MCF 10A (cell line): ENCODE data around the gene ICAM2. TPM values are rescaled to one million over a fixed set of nuclear protein-coding genes. Genes with fewer than 3 reads are reported as not detected.

Experiments used
- BruUV-seq: library from RNA; stranded (reverse); fragments of 400-500 nt; replicated peaks from 2 replicates; lab custom pipeline; 2021; lab: Mats Ljungman, UMichigan
- CTCF ChIA-PET: fragments of 300-600 bp; sonication (Branson Sonifier 250); formaldehyde crosslinking; extraction: SDS; loops from one replicate; lab custom pipeline; 2021; ENCODE audit warnings: antibody characterized with exemption, inconsistent platforms; lab: Yijun Ruan, JAX
- POLR2A ChIA-PET: fragments of 300-600, 350-650 bp; sonication (Branson Sonifier 250); formaldehyde crosslinking; extraction: SDS; loops from one replicate; lab custom pipeline; 2020; ENCODE audit warnings: antibody characterized with exemption, inconsistent platforms; lab: Yijun Ruan, JAX
- DNase-seq: peaks from one replicate; pipeline ENCODE4 v3.0.0-alpha.2; 2018; ENCODE audit not compliant: unreplicated experiment
- H3K27ac Mint-ChIP-seq: one replicate; pipeline ENCODE4 v1.8.0; 2022; ENCODE audit warnings: mild to moderate bottlenecking, low read depth, mixed read lengths; ENCODE audit not compliant: unreplicated experiment
- H3K27me3 Mint-ChIP-seq: one replicate; pipeline ENCODE4 v1.8.0; 2022; ENCODE audit warnings: mixed read lengths; ENCODE audit not compliant: insufficient read depth, unreplicated experiment
- H3K36me3 Mint-ChIP-seq: one replicate; pipeline ENCODE4 v1.8.0; 2022; ENCODE audit warnings: mild to moderate bottlenecking, moderate library complexity, mixed read lengths; ENCODE audit not compliant: insufficient read depth, unreplicated experiment
- H3K4me1 Mint-ChIP-seq: one replicate; pipeline ENCODE4 v1.8.0; 2022; ENCODE audit warnings: mixed read lengths; ENCODE audit not compliant: insufficient read depth, unreplicated experiment
- H3K4me3 Mint-ChIP-seq: one replicate; pipeline ENCODE4 v1.8.0; 2022; ENCODE audit warnings: mild to moderate bottlenecking, moderate library complexity, mixed read lengths; ENCODE audit not compliant: unreplicated experiment
- H3K9me3 Mint-ChIP-seq: one replicate; pipeline ENCODE4 v1.8.0; 2022; ENCODE audit warnings: mixed read lengths; ENCODE audit not compliant: unreplicated experiment
- CTCF ChIP-seq: fragments of 200-600 bp; IDR thresholded peaks from one replicate; pipeline ENCODE4 v1.8.0; 2022; ENCODE audit warnings: antibody characterized with exemption, mild to moderate bottlenecking; ENCODE audit not compliant: unreplicated experiment
- intact Hi-C: fragments of 100-400 bp; cut with micrococcal nuclease; formaldehyde crosslinking; loops from 2 replicates; pipeline ENCODE4 v1.14.1; 2022
- total RNA-seq: library from RNA; stranded (reverse); gene quantifications from 2 replicates; pipeline ENCODE4 v1.2.3, GENCODE V29; 2022

The ICAM2 gene
- total RNA-seq, 1 experiment from 2014 or later = not detected

DNA sequence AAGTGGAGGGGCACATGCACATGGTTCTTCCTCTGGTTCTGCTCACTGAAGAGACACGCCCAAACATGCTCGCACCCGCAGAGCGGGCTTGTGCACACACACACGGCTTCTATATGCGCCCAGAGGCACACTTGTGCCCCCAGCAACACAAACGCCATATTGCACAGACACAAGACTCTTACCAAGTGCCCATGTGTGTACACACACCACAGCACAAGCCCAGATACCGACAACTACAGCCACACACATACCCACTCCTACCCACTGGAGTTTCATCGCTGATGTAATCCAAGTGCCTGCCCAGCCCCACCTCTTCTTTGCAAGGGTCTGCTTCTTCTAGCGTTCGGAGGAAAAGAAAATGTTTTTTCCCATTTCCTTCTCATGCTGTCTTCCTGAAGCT, 28.8 kb downstream of the ICAM2 start:
- H3K27me3 Mint-ChIP-seq = peaks cover 70% of the 10 kb centered on the region
- CTCF ChIA-PET = interaction anchor here (1.2 to 1.3 kb wide), 4 partner anchors 34 to 73 kb away, joined by 3 to 6 read pairs (median 4); partner anchors contain the start of gene GH1
- H3K27ac Mint-ChIP-seq = no peak overlapping the region
- no peak for DNase-seq
- intact Hi-C loops = loop anchor here (2.0 kb wide), 1 partner anchor 73 kb away; the partner anchor contains the start of gene GH1
- TF ChIP-seq CTCF = no peak
- H3K4me1 Mint-ChIP-seq = no peaks in the 10 kb centered on the region
- no peaks in the 10 kb centered on the region for H3K36me3 Mint-ChIP-seq
- no TSS peak for BruUV-seq
- H3K4me3 Mint-ChIP-seq = no peak overlapping the region
- H3K9me3 Mint-ChIP-seq = peaks cover 7% of the 10 kb centered on the region
- POLR2A ChIA-PET = no interaction called here

DNA sequence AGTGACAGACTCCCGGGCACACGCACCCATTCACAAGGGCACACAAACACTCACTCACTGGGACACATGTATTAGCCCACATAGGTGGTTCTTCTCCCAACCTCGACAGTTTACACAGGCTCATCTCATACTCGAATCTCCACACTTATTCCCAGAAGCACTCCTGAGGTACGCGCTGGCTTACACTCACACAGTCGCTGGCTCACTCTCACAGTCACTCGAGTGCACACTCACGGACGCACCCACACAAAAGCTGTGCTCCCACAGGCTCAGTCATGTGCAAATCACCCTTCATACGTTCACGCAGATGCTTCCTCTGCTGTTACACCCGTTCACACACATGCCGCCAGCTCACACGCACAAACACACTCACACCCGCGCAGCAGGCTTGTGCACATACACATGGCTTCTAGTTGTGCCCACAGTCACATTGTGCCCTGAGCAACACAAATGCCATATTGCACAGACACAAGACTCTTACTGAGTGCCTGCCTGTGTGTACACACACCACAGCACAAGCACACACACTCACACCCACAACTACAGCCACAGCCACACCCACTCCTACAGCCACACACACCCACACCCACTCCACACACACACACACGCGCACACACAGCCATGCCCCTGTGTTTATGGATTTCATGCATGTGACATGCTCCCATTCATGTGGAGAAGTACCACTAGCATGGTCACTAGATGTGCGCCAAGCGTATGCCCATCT, 30.6 kb downstream of the ICAM2 start:
- no peaks in the 10 kb centered on the region for H3K36me3 Mint-ChIP-seq
- no peak for TF ChIP-seq CTCF
- ChIA-PET POLR2A (interaction anchor here (0.8 kb wide), 1 partner anchor 10 kb away, joined by 4 read pairs; no protein-coding TSS in a partner anchor), CTCF (interaction anchor here (0.9 to 1.4 kb wide), 4 partner anchors 17 to 107 kb away, joined by 3 to 6 read pairs (median 3); partner anchors contain the start of gene GH1)
- H3K27ac Mint-ChIP-seq = no peak overlapping the region
- intact Hi-C loops = loop anchor here (2.0 kb wide), 1 partner anchor 71 kb away; the partner anchor contains the start of gene GH1
- peaks cover 7% of the 10 kb centered on the region for H3K4me1 Mint-ChIP-seq
- peaks cover 7% of the 10 kb centered on the region for H3K9me3 Mint-ChIP-seq
- H3K4me3 Mint-ChIP-seq = no peak overlapping the region
- DNase-seq = no peak
- no TSS peak for BruUV-seq
- peaks cover 57% of the 10 kb centered on the region for H3K27me3 Mint-ChIP-seq

DNA sequence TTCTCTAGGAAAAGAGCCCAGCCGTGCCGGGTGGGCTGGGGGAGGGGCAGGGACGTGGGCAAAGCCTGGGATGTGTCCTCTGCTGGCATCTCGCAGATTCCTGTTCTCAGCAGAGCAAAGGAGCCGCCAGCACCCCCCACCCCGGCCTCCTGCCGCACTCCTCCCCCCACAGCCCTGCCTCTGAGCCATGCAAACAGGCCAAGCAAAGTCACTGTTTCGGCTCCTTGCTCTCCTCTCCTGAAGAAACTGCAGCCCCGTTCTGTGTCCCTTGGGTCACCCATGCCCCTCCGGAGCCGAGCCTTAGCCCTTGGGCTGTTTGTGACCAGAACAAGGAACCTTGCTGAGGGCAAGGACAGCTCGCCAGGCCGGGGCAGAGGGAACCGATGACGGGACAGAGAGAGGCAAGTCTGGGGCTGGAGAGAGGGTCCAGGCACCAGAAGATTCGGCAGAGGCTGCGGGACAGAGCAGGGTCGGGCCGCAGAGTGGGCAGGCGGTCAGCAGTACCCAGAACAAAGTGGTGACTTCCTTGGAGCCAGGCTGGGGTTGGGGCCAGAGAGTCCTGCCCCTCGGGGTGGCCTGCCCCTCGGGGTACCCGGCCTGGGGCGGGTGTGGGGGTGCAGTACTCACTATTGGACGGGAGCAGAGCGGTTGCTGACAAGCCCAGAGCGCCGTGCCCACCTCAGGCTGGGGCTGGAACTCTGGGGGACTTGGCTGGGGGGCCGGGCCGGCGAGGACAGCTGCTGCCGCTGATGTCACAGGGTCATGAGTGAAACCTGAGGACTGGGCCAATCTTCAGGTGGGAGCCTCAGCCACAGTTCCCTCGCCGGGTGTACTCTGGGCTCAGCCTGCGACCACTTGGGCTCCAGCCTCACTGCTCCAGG, 31.5 kb downstream of the ICAM2 start:
- Mint-ChIP-seq H3K27ac (peak overlapping the region; percentile 35), H3K27me3 (peaks cover 49% of the 10 kb centered on the region), H3K4me3 (no peak overlapping the region), H3K4me1 (peaks cover 9% of the 10 kb centered on the region), H3K9me3 (peaks cover 7% of the 10 kb centered on the region), H3K36me3 (no peaks in the 10 kb centered on the region)
- TF ChIP-seq CTCF = no peak
- ChIA-PET POLR2A (no interaction called here), CTCF (interaction anchor here (0.6 to 1.0 kb wide), 2 partner anchors 33 to 51 kb away, joined by 3 to 6 read pairs; no protein-coding TSS in a partner anchor)
- intact Hi-C loops = no loop called here
- BruUV-seq = no TSS peak
- no peak for DNase-seq

GRCh38 chr17:63988127-63988478, 32.3 kb downstream of the ICAM2 start:
- POLR2A ChIA-PET = no interaction called here
- Mint-ChIP-seq H3K27ac (no peak overlapping the region), H3K4me3 (no peak overlapping the region), H3K27me3 (peaks cover 40% of the 10 kb centered on the region), H3K36me3 (no peaks in the 10 kb centered on the region), H3K4me1 (peaks cover 9% of the 10 kb centered on the region), H3K9me3 (peaks cover 7% of the 10 kb centered on the region)
- no peak for DNase-seq
- TF ChIP-seq CTCF = no peak
- CTCF ChIA-PET = interaction anchor here (0.8 to 1.0 kb wide), 3 partner anchors 37 to 42 kb away, joined by 3 read pairs; no protein-coding TSS in a partner anchor
- intact Hi-C loops = no loop called here
- BruUV-seq = no TSS peak
